Mononuclear cell (primary cell): ENCODE results near the gene RIMBP2. TPM values are rescaled to one million over a fixed set of nuclear protein-coding genes. Genes with fewer than 3 reads are reported as not detected.

ENCODE experiments used
- H3K27me3 ChIP-seq: 2 replicates; pipeline ENCODE4 v1.6.0; 2011; ENCODE audit warnings: low read length, control low read depth; ENCODE audit not compliant: insufficient read depth
- H3K4me1 ChIP-seq: 2 replicates; pipeline ENCODE4 v1.5.1; 2011; ENCODE audit warnings: mild to moderate bottlenecking, low read length, control low read depth; ENCODE audit not compliant: insufficient read depth
- H3K4me3 ChIP-seq: 2 replicates; pipeline ENCODE4 v1.5.1; 2011; ENCODE audit warnings: mild to moderate bottlenecking, low read length, moderate library complexity
- H3K9me3 ChIP-seq: 2 replicates; pipeline ENCODE4 v1.5.1; 2011; ENCODE audit warnings: low read depth, mild to moderate bottlenecking, control low read depth, low read length
- total RNA-seq: library from RNA; depleted of rRNA; stranded (reverse); fragments of >200 nt; gene quantifications from one replicate; pipeline ENCODE4 v1.2.3, GENCODE V29; 2012

RIMBP2 gene
- total RNA-seq, 1 donor, result not detected

GRCh38 chr12:130369816-130370215, 346.3 kb downstream of the RIMBP2 start:
- Histone ChIP-seq H3K4me3 (no peak overlapping the region), H3K9me3 (no peaks in the 10 kb centered on the region), H3K4me1 (no peaks in the 10 kb centered on the region), H3K27me3 (no peaks in the 10 kb centered on the region)

- Histone ChIP-seq H3K4me3 (no peak overlapping the region), H3K4me1 (no peaks in the 10 kb centered on the region), H3K9me3 (no peaks in the 10 kb centered on the region), H3K27me3 (no peaks in the 10 kb centered on the region)
Measured at GRCh38 chr12:130367523-130367922, 348.6 kb downstream of the RIMBP2 start.

GRCh38 chr12:130367003-130367402, 349.1 kb downstream of the RIMBP2 start:
- Histone ChIP-seq H3K4me3 (no peak overlapping the region), H3K9me3 (no peaks in the 10 kb centered on the region), H3K4me1 (no peaks in the 10 kb centered on the region), H3K27me3 (no peaks in the 10 kb centered on the region)

GRCh38 chr12:130366159-130366558, 349.9 kb downstream of the RIMBP2 start:
- Histone ChIP-seq H3K9me3 (no peaks in the 10 kb centered on the region), H3K27me3 (no peaks in the 10 kb centered on the region), H3K4me1 (no peaks in the 10 kb centered on the region), H3K4me3 (no peak overlapping the region)

- no peaks in the 10 kb centered on the region for H3K27me3 ChIP-seq
- H3K4me3 ChIP-seq, result no peak overlapping the region
- H3K4me1 ChIP-seq, result no peaks in the 10 kb centered on the region
- no peaks in the 10 kb centered on the region for H3K9me3 ChIP-seq
Measured at GRCh38 chr12:130364578-130364977, 351.5 kb downstream of the RIMBP2 start.

GRCh38 chr12:130362060-130362459, 354.0 kb downstream of the RIMBP2 start:
- Histone ChIP-seq H3K9me3 (no peaks in the 10 kb centered on the region), H3K4me3 (no peak overlapping the region), H3K27me3 (no peaks in the 10 kb centered on the region), H3K4me1 (no peaks in the 10 kb centered on the region)

- Histone ChIP-seq H3K9me3 (no peaks in the 10 kb centered on the region), H3K4me3 (no peak overlapping the region), H3K4me1 (no peaks in the 10 kb centered on the region), H3K27me3 (no peaks in the 10 kb centered on the region)
Measured at GRCh38 chr12:130357729-130358330, 358.3 kb downstream of the RIMBP2 start.

- no peaks in the 10 kb centered on the region for H3K4me1 ChIP-seq
- no peak overlapping the region for H3K4me3 ChIP-seq
- no peaks in the 10 kb centered on the region for H3K27me3 ChIP-seq
- no peaks in the 10 kb centered on the region for H3K9me3 ChIP-seq
Measured at GRCh38 chr12:130357241-130357640, 358.9 kb downstream of the RIMBP2 start.

- no peaks in the 10 kb centered on the region for H3K27me3 ChIP-seq
- H3K4me3 ChIP-seq, result no peak overlapping the region
- no peaks in the 10 kb centered on the region for H3K9me3 ChIP-seq
- H3K4me1 ChIP-seq, result no peaks in the 10 kb centered on the region
Measured at GRCh38 chr12:130356222-130356621, 359.9 kb downstream of the RIMBP2 start.

GRCh38 chr12:130354407-130354806, 361.7 kb downstream of the RIMBP2 start:
- Histone ChIP-seq H3K4me1 (no peaks in the 10 kb centered on the region), H3K27me3 (no peaks in the 10 kb centered on the region), H3K4me3 (no peak overlapping the region), H3K9me3 (no peaks in the 10 kb centered on the region)

- Histone ChIP-seq H3K4me3 (no peak overlapping the region), H3K9me3 (no peaks in the 10 kb centered on the region), H3K4me1 (no peaks in the 10 kb centered on the region), H3K27me3 (no peaks in the 10 kb centered on the region)
Measured at GRCh38 chr12:130353081-130353480, 363.0 kb downstream of the RIMBP2 start.

GRCh38 chr12:130351326-130351725, 364.8 kb downstream of the RIMBP2 start:
- H3K4me3 ChIP-seq, result no peak overlapping the region
- no peaks in the 10 kb centered on the region for H3K27me3 ChIP-seq
- H3K4me1 ChIP-seq, result no peaks in the 10 kb centered on the region
- H3K9me3 ChIP-seq, result no peaks in the 10 kb centered on the region

- Histone ChIP-seq H3K9me3 (no peaks in the 10 kb centered on the region), H3K4me3 (no peak overlapping the region), H3K27me3 (no peaks in the 10 kb centered on the region), H3K4me1 (no peaks in the 10 kb centered on the region)
Measured at GRCh38 chr12:130350715-130351114, 365.4 kb downstream of the RIMBP2 start.

- Histone ChIP-seq H3K4me3 (no peak overlapping the region), H3K4me1 (no peaks in the 10 kb centered on the region), H3K27me3 (no peaks in the 10 kb centered on the region), H3K9me3 (no peaks in the 10 kb centered on the region)
Measured at GRCh38 chr12:130347588-130347987, 368.5 kb downstream of the RIMBP2 start.
